ENCODE measurements around the gene NRXN3.

DNA sequence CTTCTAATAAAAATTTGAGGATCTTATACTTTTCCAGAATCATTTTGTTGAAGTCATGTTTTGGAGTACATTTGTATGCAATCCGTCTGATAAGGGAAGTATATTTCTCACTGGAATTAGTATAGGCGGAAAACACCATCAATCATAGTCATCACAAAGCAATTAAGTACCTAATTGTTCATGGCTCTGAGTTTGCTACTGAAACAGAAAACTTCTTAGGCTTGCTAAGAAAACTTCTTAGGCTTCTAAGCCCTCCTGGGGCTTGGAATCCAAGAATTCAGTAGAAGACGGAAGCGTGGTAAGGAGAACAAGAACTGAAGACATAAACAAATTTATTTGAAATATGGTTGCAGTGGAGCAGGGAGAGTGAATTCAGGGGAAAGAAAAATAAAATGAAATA, 1404.9 kb downstream of the NRXN3 start:
- TF ChIP-seq RCOR1 (IDR thresholded peaks at IDR 0.05; ENCODE audit: insufficient replicate concordance, low read length) (no peak), CTCF (conservative IDR thresholded peaks at IDR 0.05; ENCODE audit: low read depth, low read length) (no peak), POLR2A (IDR thresholded peaks at IDR 0.05; ENCODE audit: low read depth, low read length) (no peak), BHLHE40 (IDR thresholded peaks at IDR 0.05; ENCODE audit: low read depth, low read length) (no peak), SMC3 (IDR thresholded peaks at IDR 0.05; ENCODE audit: low read depth, low read length) (no peak), CEBPB (IDR thresholded peaks at IDR 0.05; ENCODE audit: low read depth, low read length) (no peak), MXI1 (IDR thresholded peaks at IDR 0.05; ENCODE audit: borderline replicate concordance, low read depth, low read length) (no peak), RFX5 (IDR thresholded peaks at IDR 0.05; ENCODE audit: low read depth, low read length) (no peak), MAZ (IDR thresholded peaks at IDR 0.05; ENCODE audit: borderline replicate concordance, low read depth, low read length) (no peak), RAD21 (IDR thresholded peaks at IDR 0.05; ENCODE audit: low read length) (no peak), FOS (IDR thresholded peaks at IDR 0.05; ENCODE audit: low read depth, low read length) (no peak)
- TF ChIP-seq, protein P1, sequence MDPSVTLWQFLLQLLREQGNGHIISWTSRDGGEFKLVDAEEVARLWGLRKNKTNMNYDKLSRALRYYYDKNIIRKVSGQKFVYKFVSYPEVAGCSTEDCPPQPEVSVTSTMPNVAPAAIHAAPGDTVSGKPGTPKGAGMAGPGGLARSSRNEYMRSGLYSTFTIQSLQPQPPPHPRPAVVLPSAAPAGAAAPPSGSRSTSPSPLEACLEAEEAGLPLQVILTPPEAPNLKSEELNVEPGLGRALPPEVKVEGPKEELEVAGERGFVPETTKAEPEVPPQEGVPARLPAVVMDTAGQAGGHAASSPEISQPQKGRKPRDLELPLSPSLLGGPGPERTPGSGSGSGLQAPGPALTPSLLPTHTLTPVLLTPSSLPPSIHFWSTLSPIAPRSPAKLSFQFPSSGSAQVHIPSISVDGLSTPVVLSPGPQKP (IDR thresholded peaks at IDR 0.05; ENCODE audit: borderline replicate concordance, low read depth, low read length), result no peak
- TF ChIP-seq, protein P2, sequence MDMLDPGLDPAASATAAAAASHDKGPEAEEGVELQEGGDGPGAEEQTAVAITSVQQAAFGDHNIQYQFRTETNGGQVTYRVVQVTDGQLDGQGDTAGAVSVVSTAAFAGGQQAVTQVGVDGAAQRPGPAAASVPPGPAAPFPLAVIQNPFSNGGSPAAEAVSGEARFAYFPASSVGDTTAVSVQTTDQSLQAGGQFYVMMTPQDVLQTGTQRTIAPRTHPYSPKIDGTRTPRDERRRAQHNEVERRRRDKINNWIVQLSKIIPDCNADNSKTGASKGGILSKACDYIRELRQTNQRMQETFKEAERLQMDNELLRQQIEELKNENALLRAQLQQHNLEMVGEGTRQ (IDR thresholded peaks at IDR 0.05; ENCODE audit: low read depth, low read length), result no peak

Measured in IMR-90 (cell line).